ENCODE data around the gene GNAS-AS1.

The GNAS-AS1 gene

GRCh38 chr20:58878399-58878798, 27.7 kb upstream of the GNAS-AS1 start:
- no peak for TF ChIP-seq CTCF (IDR thresholded peaks at IDR 0.05; ENCODE audit: control insufficient read depth, insufficient read depth, low read depth, low read length, missing control alignments)
- H3K4me3 ChIP-seq (ENCODE audit: control insufficient read depth, low read depth, low read length): no peak overlapping the region
- DNase-seq (ENCODE audit: low read depth): no peak

DNA sequence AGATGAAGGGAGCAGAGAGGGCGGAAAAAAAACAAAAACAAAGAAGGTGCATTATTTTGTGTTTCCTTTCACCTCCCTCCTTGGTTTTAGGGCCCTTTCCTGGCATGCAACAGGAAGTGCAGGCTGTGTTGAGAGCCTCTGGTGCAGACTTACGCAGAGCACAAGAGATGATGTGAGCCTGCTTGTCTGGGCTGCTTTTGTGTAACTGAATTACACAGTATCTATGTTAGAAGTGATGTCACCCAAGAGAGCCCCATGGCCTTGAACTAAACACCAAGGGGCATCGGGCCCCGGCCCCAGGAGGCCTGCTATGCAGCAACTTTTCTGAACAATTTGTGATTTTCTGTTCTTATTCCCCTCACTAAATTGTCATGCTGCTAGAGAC, 27.3 kb upstream of the GNAS-AS1 start:
- H3K4me3 ChIP-seq (ENCODE audit: control insufficient read depth, low read depth, low read length): no peak overlapping the region
- no peak for DNase-seq (ENCODE audit: low read depth)
- no peak for TF ChIP-seq CTCF (IDR thresholded peaks at IDR 0.05; ENCODE audit: control insufficient read depth, insufficient read depth, low read depth, low read length, missing control alignments)

GRCh38 chr20:58877050-58877975, 26.6 kb upstream of the GNAS-AS1 start:
- TF ChIP-seq CTCF (IDR thresholded peaks at IDR 0.05; ENCODE audit: control insufficient read depth, insufficient read depth, low read depth, low read length, missing control alignments): no peak
- H3K4me3 ChIP-seq (ENCODE audit: control insufficient read depth, low read depth, low read length): no peak overlapping the region
- DNase-seq (ENCODE audit: low read depth): no peak

GRCh38 chr20:58876437-58876836, 25.7 kb upstream of the GNAS-AS1 start:
- H3K4me3 ChIP-seq (ENCODE audit: control insufficient read depth, low read depth, low read length): no peak overlapping the region
- no peak for TF ChIP-seq CTCF (IDR thresholded peaks at IDR 0.05; ENCODE audit: control insufficient read depth, insufficient read depth, low read depth, low read length, missing control alignments)
- no peak for DNase-seq (ENCODE audit: low read depth)

- TF ChIP-seq CTCF (IDR thresholded peaks at IDR 0.05; ENCODE audit: control insufficient read depth, insufficient read depth, low read depth, low read length, missing control alignments): no peak
- no peak overlapping the region for H3K4me3 ChIP-seq (ENCODE audit: control insufficient read depth, low read depth, low read length)
- DNase-seq (ENCODE audit: low read depth): no peak
These were observed 24.9 kb upstream of the GNAS-AS1 start for GRCh38 chr20:58875541-58876134.

DNA sequence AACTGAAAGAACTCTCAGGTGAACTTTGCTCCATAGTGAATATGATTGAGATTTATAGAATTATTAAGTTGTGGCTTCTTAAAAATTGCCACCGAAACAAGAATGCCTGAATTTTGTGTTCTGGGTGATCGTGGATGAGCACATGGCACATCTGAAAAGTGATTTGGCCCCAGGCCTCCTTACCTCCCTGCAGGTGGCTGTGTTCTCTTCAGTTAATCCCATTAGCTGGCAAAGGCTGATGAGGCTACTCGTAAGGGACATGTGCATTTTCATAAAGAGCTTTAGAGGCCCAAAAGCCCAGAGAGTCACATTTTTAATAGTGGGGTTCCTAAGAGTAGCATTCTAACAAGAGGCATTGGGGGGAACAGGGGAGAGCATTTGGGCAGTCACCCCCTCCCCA, 24.4 kb upstream of the GNAS-AS1 start:
- no peak overlapping the region for H3K4me3 ChIP-seq (ENCODE audit: control insufficient read depth, low read depth, low read length)
- no peak for TF ChIP-seq CTCF (IDR thresholded peaks at IDR 0.05; ENCODE audit: control insufficient read depth, insufficient read depth, low read depth, low read length, missing control alignments)
- no peak for DNase-seq (ENCODE audit: low read depth)
